Activated T-helper 2 cell treated with anti-CD3 and anti-CD28 coated beads, Interferon-gamma antibody, Interleukin-2, Interleukin-4, amounts not matched to agents 10 μg/mL and 5 μg/mL and 100 μg/mL, durations not matched to agents 14 hours and 24 hours and 36 hours (primary cell): ENCODE data around the gene CUX1. TPM values are rescaled to one million over a fixed set of nuclear protein-coding genes. Genes with fewer than 3 reads are reported as not detected.

ENCODE experiments used
- DNase-seq: peaks from one replicate; pipeline ENCODE4 v3.0.0; 2021; ENCODE audit warnings: low spot score
- H3K27ac Mint-ChIP-seq: one replicate; pipeline ENCODE4 v1.8.0; 2021; ENCODE audit warnings: mixed read lengths
- H3K27me3 Mint-ChIP-seq: one replicate; pipeline ENCODE4 v1.8.0; 2021; ENCODE audit warnings: low read depth, mixed read lengths
- H3K36me3 Mint-ChIP-seq: one replicate; pipeline ENCODE4 v1.8.0; 2021; ENCODE audit warnings: low read depth, mixed read lengths
- H3K4me1 Mint-ChIP-seq: one replicate; pipeline ENCODE4 v1.8.0; 2021; ENCODE audit warnings: low read depth, mixed read lengths
- H3K4me3 Mint-ChIP-seq: one replicate; pipeline ENCODE4 v1.8.0; 2021; ENCODE audit warnings: low read depth, mild to moderate bottlenecking, moderate library complexity, mixed read lengths
- H3K9me3 Mint-ChIP-seq: one replicate; pipeline ENCODE4 v1.8.0; 2021; ENCODE audit warnings: mixed read lengths
- intact Hi-C: fragments of 100-400 bp; cut with micrococcal nuclease; formaldehyde crosslinking; loops from one replicate; pipeline ENCODE4 v1.15.1; 2023
- total RNA-seq: library from RNA; stranded (reverse); gene quantifications from 2 replicates; pipeline ENCODE4 v1.2.3, GENCODE V29; 2022

The CUX1 gene
- total RNA-seq, 1 donor from 2014 or later: 31.5 TPM

DNA sequence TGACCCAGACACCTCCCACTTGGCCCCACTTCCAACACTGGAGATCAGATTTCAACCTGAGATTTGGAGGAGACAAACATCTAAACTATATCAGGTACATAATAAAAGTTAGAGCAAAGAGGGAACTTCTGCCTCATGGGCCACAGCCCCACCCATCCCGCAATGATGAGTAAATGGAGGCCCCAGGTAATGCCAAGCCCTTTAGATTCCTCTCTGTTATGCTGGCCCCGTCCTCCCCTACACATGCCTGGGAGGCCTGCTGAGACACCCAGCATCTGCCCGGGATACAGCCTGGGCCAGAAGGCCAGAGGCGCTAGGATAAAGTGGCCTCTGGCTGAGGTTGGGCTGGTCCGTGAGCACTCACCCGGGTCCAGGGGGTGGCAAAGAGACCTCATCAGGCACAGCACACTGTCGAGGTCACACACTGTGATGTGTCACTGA is 283.7 kb downstream of the CUX1 start:
- H3K4me3 Mint-ChIP-seq: no peak overlapping the region
- intact Hi-C loops: no loop called here
- H3K27ac Mint-ChIP-seq: no peak overlapping the region

GRCh38 chr7:102101926-102102325 is 284.5 kb downstream of the CUX1 start:
- Mint-ChIP-seq H3K27ac (no peak overlapping the region), H3K9me3 (no peaks in the 10 kb centered on the region), H3K36me3 (peaks cover 5% of the 10 kb centered on the region), H3K27me3 (no peaks in the 10 kb centered on the region), H3K4me1 (no peaks in the 10 kb centered on the region), H3K4me3 (no peak overlapping the region)
- intact Hi-C loops: no loop called here
- no peak for DNase-seq

More for the DNA sequence above, 283.7 kb downstream of the CUX1 start:
- Mint-ChIP-seq H3K9me3 (no peaks in the 10 kb centered on the region), H3K27me3 (no peaks in the 10 kb centered on the region), H3K4me1 (no peaks in the 10 kb centered on the region), H3K36me3 (peaks cover 5% of the 10 kb centered on the region)
- no peak for DNase-seq

- Mint-ChIP-seq H3K36me3 (peaks cover 5% of the 10 kb centered on the region), H3K4me1 (no peaks in the 10 kb centered on the region), H3K27me3 (no peaks in the 10 kb centered on the region), H3K4me3 (no peak overlapping the region), H3K9me3 (no peaks in the 10 kb centered on the region), H3K27ac (no peak overlapping the region)
- DNase-seq: no peak
- intact Hi-C loops: no loop called here
Measured at GRCh38 chr7:102103027-102103372, 285.6 kb downstream of the CUX1 start.

- Mint-ChIP-seq H3K36me3 (peaks cover 5% of the 10 kb centered on the region), H3K27me3 (no peaks in the 10 kb centered on the region), H3K27ac (no peak overlapping the region), H3K4me1 (no peaks in the 10 kb centered on the region), H3K4me3 (no peak overlapping the region), H3K9me3 (no peaks in the 10 kb centered on the region)
- intact Hi-C loops: no loop called here
- DNase-seq: no peak
Measured at GRCh38 chr7:102104245-102104644, 286.8 kb downstream of the CUX1 start.

DNA sequence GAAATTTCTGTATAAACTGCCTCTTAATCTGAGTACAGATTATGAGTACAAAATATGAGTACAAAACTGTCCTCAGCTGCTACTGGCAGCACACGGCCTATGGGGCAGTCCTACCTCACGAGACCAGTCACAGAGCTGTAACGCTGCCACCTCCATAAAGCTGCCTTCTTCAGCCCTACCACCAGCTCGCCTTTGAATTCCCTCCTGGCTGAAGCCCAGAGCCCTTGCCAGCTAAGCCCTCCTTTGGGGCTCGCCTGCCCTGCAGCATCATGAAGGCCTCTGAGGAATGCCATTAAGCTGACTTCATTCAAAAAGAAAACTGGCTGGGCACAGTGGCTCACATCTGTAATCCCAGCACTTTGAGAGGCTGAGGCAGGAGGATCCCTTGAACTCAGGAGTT is 289.2 kb downstream of the CUX1 start:
- Mint-ChIP-seq H3K9me3 (no peaks in the 10 kb centered on the region), H3K27ac (no peak overlapping the region), H3K4me3 (no peak overlapping the region), H3K36me3 (peaks cover 5% of the 10 kb centered on the region), H3K27me3 (no peaks in the 10 kb centered on the region), H3K4me1 (no peaks in the 10 kb centered on the region)
- intact Hi-C loops: no loop called here
- DNase-seq: no peak

DNA sequence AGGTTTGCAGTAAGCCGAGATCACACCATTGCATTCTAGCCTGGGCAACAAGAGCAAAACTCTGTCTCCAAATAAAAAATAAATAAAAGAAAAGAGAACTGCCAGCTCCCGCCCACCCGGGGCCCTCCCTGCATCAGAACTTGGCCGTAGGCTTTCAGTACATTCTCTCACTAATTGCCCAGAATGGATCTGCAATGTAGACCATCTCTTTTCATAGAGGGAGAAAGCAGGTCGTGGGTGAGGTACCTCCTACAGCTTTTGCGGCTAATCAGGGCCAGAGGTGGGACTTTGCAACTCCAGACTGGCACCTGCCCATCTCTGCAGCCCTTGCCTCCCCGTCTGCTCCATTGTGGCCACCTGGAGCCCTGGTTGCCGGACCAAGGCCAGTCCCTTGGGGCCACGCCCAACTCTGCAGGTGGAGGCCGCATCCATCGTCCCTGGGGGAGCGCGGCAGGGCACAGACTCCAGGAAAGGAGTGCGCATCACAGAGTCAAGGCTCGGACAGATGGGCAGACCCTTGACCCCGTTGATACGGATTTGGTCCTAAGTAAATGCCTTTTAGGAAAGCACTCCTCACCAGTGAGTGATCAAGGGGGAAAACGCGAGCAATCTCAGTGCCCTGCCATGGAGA is 290.2 kb downstream of the CUX1 start:
- Mint-ChIP-seq H3K4me1 (no peaks in the 10 kb centered on the region), H3K36me3 (peaks cover 5% of the 10 kb centered on the region), H3K27me3 (no peaks in the 10 kb centered on the region), H3K4me3 (no peak overlapping the region), H3K27ac (no peak overlapping the region), H3K9me3 (no peaks in the 10 kb centered on the region)
- intact Hi-C loops: no loop called here
- DNase-seq: no peak

- Mint-ChIP-seq H3K4me3 (no peak overlapping the region), H3K9me3 (no peaks in the 10 kb centered on the region), H3K27me3 (no peaks in the 10 kb centered on the region), H3K36me3 (peaks cover 8% of the 10 kb centered on the region), H3K27ac (no peak overlapping the region), H3K4me1 (no peaks in the 10 kb centered on the region)
- no peak for DNase-seq
- intact Hi-C loops: no loop called here
Measured at GRCh38 chr7:102111061-102112041, 293.9 kb downstream of the CUX1 start.

GRCh38 chr7:102115181-102115580 is 297.8 kb downstream of the CUX1 start:
- Mint-ChIP-seq H3K27me3 (no peaks in the 10 kb centered on the region), H3K27ac (no peak overlapping the region), H3K36me3 (peaks cover 8% of the 10 kb centered on the region), H3K4me3 (no peak overlapping the region), H3K9me3 (no peaks in the 10 kb centered on the region), H3K4me1 (no peaks in the 10 kb centered on the region)
- no peak for DNase-seq
- intact Hi-C loops: no loop called here

GRCh38 chr7:102115931-102116330 is 298.5 kb downstream of the CUX1 start:
- Mint-ChIP-seq H3K27me3 (no peaks in the 10 kb centered on the region), H3K27ac (no peak overlapping the region), H3K9me3 (no peaks in the 10 kb centered on the region), H3K36me3 (peaks cover 8% of the 10 kb centered on the region), H3K4me1 (no peaks in the 10 kb centered on the region), H3K4me3 (no peak overlapping the region)
- no peak for DNase-seq
- intact Hi-C loops: no loop called here

GRCh38 chr7:102117743-102118142 is 300.3 kb downstream of the CUX1 start:
- Mint-ChIP-seq H3K4me3 (no peak overlapping the region), H3K27ac (no peak overlapping the region), H3K9me3 (no peaks in the 10 kb centered on the region), H3K36me3 (peaks cover 8% of the 10 kb centered on the region), H3K27me3 (no peaks in the 10 kb centered on the region), H3K4me1 (peaks cover 9% of the 10 kb centered on the region)
- intact Hi-C loops: no loop called here
- no peak for DNase-seq

DNA sequence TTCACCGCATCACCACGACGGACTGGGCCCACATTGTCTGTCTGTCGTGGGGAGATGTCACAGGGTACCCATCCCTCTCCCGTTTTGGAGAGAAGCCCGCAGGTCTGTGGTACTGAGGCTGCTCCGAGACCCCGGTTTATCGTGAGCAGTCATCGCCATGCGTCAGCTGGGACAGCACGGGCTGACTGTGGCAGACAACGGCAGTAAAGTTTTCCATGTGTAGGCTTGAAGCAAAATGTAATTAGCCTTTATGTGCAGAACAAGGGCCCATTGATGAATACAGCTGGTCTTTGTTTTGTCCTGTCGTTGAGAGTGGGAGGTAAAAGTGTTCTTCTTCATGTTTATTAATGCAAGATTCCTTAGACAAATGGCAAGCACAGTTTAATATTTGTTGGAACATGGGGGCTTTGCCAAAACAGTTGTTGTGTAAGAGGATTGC is 301.8 kb downstream of the CUX1 start:
- Mint-ChIP-seq H3K27me3 (no peaks in the 10 kb centered on the region), H3K36me3 (peaks cover 6% of the 10 kb centered on the region), H3K9me3 (no peaks in the 10 kb centered on the region), H3K4me3 (no peak overlapping the region), H3K4me1 (peaks cover 9% of the 10 kb centered on the region), H3K27ac (no peak overlapping the region)
- DNase-seq: no peak
- intact Hi-C loops: no loop called here

GRCh38 chr7:102119925-102120324 is 302.5 kb downstream of the CUX1 start:
- Mint-ChIP-seq H3K27me3 (no peaks in the 10 kb centered on the region), H3K4me3 (no peak overlapping the region), H3K36me3 (peaks cover 4% of the 10 kb centered on the region), H3K4me1 (peaks cover 9% of the 10 kb centered on the region), H3K9me3 (no peaks in the 10 kb centered on the region), H3K27ac (no peak overlapping the region)
- intact Hi-C loops: no loop called here
- no peak for DNase-seq

DNA sequence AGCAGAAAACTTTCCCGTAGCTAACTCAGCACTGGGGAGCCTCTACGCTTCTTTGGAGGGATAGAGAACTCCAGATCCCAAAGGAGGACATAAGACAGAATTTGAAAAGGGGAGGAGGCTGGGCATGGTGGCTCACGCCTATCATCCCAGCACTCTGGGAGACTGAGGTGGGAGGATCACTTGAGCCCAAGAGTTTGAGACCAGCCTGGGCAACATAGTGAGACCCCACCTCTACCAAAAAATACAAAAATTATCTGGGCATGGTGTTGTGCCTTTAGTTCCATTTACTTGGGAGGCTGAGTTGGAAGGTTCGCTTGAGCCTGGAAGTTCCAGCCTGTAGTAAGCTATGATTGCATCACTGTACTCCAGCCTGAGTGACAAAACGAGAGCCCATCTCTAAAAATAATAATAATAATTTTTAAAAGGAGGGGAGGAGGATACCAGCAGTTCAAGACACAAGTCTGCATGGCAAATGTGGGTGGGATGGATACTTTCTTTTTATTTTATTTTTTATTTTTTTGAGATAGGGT is 303.3 kb downstream of the CUX1 start:
- Mint-ChIP-seq H3K4me3 (no peak overlapping the region), H3K27ac (no peak overlapping the region), H3K27me3 (no peaks in the 10 kb centered on the region), H3K4me1 (peaks cover 9% of the 10 kb centered on the region), H3K36me3 (peaks cover 4% of the 10 kb centered on the region), H3K9me3 (no peaks in the 10 kb centered on the region)
- DNase-seq: no peak
- intact Hi-C loops: no loop called here
